OCI-LY3 (cell line): ENCODE measurements around the gene ABCC12.

Experiments
- EZH2phosphoT487 ChIP-seq: fragments of 200-600 bp; shearing (Covaris generic); IDR thresholded peaks from 2 replicates; pipeline ENCODE4 v1.6.1; 2018; ENCODE audit warnings: antibody characterized with exemption, mixed run types, low read depth
- TF ChIP-seq, protein P1 (sequence below): fragments of 200-600, 300-600 bp; sonication (generic); IDR thresholded peaks from 2 replicates; pipeline ENCODE4 v1.5.1; 2014; ENCODE audit warnings: antibody characterized with exemption, low read length, low read depth

DNA sequence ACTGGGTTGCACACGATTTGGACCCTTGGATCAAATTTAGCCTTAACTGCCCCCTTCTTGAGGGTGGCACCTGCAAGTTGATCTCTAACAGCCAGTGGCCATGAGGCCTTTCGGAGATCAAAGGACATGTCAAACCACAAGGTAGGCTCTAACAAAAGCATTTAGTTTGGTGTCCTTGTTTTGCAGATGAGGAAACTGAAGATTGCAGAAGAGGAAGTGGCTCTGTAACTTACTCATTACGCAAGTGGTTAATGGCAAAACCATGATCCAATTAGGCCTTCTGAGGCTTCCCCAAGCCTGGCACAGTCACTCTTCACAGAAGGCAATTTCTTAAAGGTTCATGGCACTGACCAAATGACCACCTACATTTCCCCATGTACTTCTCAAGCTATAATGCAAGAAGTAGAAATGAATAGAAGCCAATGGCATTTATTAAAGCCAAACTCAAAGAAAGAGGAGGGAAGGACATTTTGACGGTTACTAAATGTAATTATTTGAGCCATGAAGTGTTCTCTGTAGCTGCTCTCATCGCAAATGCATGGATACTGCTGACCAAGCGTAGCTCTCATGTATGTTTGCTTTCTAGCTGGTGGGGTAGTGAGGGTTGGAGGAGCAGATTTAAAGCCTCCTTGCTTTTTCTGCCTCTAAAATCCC is 32.8 kb upstream of the ABCC12 start:
- TF ChIP-seq, protein P1, sequence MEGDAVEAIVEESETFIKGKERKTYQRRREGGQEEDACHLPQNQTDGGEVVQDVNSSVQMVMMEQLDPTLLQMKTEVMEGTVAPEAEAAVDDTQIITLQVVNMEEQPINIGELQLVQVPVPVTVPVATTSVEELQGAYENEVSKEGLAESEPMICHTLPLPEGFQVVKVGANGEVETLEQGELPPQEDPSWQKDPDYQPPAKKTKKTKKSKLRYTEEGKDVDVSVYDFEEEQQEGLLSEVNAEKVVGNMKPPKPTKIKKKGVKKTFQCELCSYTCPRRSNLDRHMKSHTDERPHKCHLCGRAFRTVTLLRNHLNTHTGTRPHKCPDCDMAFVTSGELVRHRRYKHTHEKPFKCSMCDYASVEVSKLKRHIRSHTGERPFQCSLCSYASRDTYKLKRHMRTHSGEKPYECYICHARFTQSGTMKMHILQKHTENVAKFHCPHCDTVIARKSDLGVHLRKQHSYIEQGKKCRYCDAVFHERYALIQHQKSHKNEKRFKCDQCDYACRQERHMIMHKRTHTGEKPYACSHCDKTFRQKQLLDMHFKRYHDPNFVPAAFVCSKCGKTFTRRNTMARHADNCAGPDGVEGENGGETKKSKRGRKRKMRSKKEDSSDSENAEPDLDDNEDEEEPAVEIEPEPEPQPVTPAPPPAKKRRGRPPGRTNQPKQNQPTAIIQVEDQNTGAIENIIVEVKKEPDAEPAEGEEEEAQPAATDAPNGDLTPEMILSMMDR: no peak
- no peak; the same call in 1 of the 2 replicates for TF ChIP-seq EZH2phosphoT487
